ENCODE data around the gene PLXNA3.
A peak's percentile ranks its signal among the peaks of the same experiment; 100 is the strongest.

PLXNA3 gene

DNA sequence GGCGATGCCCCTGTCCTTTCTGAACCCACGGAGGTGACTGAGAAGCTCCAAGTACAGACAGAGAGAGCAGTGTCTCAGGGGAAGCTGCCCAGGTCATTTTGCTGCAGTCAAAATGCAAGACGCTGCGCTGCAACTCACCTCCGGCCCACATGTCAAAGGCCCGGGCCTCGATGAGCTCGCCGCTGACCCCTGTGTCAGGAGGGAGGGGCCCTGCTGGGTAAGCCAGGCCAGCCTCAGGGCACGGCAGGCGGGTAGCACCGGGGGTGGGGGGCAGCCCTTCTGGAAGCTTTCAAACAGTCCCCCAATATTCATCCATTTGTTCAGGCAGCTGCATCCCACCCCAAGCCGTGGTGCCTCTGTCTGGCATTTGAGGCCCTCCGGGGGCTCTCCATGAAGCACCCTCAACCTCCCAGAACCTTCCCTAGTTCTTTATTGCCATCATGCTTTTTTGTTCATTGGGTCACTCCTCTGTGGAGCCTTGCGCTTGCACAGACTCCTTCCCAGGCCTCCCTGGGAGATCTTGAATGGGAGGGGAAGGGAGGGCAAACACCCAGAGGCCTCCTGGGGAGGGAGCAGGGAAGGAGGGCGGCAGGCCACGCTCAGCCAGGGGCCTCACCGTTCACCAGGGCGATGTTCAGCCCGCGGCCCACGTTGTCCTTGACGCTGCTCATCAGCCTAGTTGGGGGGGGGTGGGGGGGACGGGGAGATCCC is 49.7 kb downstream of the PLXNA3 start:
- DNase-seq = no peak

- no peak for DNase-seq
Measured at GRCh38 chrX:154508384-154508745, 50.3 kb downstream of the PLXNA3 start.

DNA sequence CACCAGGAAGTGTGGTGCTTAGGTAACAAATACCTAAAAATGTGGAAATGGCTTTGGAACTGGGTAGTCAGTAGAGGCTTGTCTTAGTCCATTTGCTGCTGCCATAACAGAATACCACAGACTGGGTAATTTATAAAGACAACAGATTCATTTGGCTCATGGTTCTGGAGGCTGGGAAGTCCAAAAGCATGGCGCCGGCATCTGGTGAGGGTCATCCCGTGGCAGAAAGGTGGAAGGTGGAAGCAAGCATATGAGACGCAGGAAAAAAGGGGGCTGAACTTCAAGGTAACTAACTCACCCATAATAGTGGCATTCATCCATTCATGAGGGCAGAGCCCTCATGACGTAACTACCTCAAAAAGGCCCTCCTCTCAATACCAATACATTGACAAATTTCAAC is 51.4 kb downstream of the PLXNA3 start:
- no peak for DNase-seq

GRCh38 chrX:154511761-154512160 is 53.7 kb downstream of the PLXNA3 start:
- DNase-seq = no peak

DNA sequence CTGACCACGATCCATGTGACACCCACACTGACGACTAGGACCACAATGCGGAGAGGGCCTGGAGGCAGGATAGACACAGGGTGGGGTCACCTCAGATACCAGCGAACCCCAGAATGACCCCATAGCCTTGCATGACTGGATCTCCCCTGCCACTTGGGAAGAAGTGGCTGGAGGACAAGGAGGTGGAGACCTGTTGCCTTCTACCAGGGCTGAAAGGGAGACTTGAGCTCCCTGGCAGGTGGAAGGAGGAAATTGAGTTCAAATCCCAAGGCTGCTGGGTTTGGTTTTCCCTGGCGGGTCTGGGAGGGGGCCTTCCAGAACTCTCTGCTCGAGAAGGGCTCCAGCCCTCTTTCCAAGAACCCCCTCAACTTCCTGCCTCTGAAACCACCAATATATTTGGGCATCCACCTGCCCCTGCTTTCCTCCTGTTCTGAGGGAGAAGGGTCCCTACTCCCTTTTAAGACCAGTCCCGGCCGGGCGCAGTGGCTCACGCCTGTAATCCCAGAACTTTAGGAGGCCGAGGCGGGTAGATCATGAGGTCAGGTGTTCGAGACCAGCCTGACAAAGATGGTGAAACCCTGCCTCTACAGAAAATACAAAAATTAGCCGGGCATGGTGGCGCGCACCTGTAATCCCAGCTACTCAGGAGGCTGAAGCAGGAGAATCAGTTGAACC is 54.9 kb downstream of the PLXNA3 start:
- no peak for DNase-seq

DNA sequence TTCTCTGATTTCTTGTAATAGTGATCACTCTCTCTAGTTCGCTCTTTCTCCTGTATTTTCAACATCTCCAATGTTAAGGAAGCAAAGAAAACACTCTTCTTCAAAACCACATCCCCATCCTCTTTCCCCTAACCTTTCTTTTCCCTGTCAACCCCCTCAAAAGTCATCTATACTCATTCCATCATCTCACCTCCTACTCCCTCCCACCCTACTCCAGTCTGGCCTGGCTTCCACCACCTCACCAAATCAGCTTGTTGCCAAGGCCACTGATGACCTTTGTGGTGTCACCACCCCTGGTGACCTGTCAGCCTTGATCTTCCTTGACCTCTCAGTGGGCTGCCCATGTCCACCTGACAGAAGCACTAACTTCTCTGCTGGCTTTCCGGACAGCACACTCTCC is 55.6 kb downstream of the PLXNA3 start:
- no peak for DNase-seq

- no peak for DNase-seq
Measured at GRCh38 chrX:154515090-154515965, 57.2 kb downstream of the PLXNA3 start.

- peak; percentile 78 for DNase-seq
Measured at GRCh38 chrX:154515966-154516655, 58.0 kb downstream of the PLXNA3 start, which contains the start of gene FAM3A. Gene FAM3A (minus strand): TSS chrX:154516232. CDS start chrX:154515772, 460 bp downstream.

DNA sequence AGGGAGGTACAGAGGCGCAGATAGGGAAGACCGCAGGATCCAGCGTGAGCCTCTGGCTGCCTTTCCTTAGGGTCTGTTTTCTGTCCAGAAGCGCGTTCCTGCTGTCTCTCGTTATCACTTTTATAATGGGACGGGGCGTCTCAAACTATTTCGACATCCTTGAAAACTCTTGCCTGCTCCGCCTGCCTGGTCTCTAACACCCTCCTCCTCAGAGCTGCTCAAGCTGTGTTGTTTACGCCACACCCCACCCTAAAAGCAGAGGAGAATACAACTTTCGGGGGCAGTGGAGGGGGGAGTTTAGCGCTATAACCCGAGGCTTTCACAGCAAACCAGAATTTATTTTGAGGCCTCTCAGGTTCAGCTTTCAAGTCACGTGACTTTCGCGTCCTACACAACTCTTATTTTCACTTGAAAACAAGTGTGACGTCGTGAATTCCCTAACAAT is 58.6 kb downstream of the PLXNA3 start:
- no peak for DNase-seq

GRCh38 chrX:154517101-154517781 is 59.2 kb downstream of the PLXNA3 start:
- no peak for DNase-seq

- DNase-seq = no peak
Measured at GRCh38 chrX:154519389-154519788, 61.3 kb downstream of the PLXNA3 start.

- no peak for DNase-seq
Measured at GRCh38 chrX:154525606-154526490, 67.8 kb downstream of the PLXNA3 start.

GRCh38 chrX:154526901-154527675 is 69.0 kb downstream of the PLXNA3 start:
- DNase-seq = no peak
